ENCODE results near the gene FOXN1. TPM values are rescaled to one million over a fixed set of nuclear protein-coding genes. Genes with fewer than 3 reads are reported as not detected.

FOXN1 gene
- total RNA-seq, 4 donors from 2014 or later, result not detected

GRCh38 chr17:28492352-28493310, 13.5 kb upstream of the FOXN1 start:
- H3K36me3 ChIP-seq, result no peaks in the 10 kb centered on the region
- peaks cover 0 to 3% (median 0%) of the 10 kb centered on the region in 4 donors for H3K9me3 ChIP-seq
- no peak overlapping the region for H3K4me3 ChIP-seq
- TF ChIP-seq CTCF (IDR thresholded peaks at IDR 0.05) (no peak), EP300 (IDR thresholded peaks at IDR 0.05) (no peak), POLR2A (IDR thresholded peaks at IDR 0.05) (no peak)
- no peaks in the 10 kb centered on the region for H3K4me1 ChIP-seq
- 62 to 73% methylated on average over 4 of the region's 4 CpGs for WGBS, 2 donors
- no peak overlapping the region for H3K27ac ChIP-seq
- H3K27me3 ChIP-seq, result peaks cover 0 to 7% of the 10 kb centered on the region in 2 donors
- DNase-seq (ENCODE audit: low spot score in 2 of 2), result no peak

- Histone ChIP-seq H3K4me1 (no peaks in the 10 kb centered on the region), H3K27ac (no peak overlapping the region), H3K36me3 (no peaks in the 10 kb centered on the region), H3K9me3 (peaks cover 0 to 3% (median 0%) of the 10 kb centered on the region in 4 donors), H3K27me3 (peaks cover 0 to 7% of the 10 kb centered on the region in 2 donors), H3K4me3 (no peak overlapping the region)
- 21 to 28% methylated on average over 8 to 9 of the region's 9 CpGs for WGBS, 2 donors
- DNase-seq (ENCODE audit: low spot score in 2 of 2), result no peak
- TF ChIP-seq POLR2A (IDR thresholded peaks at IDR 0.05), result no peak
- no peak for TF ChIP-seq CTCF (IDR thresholded peaks at IDR 0.05)
- no peak for TF ChIP-seq EP300 (IDR thresholded peaks at IDR 0.05)
Observed at GRCh38 chr17:28493460-28493859, 12.7 kb upstream of the FOXN1 start.

GRCh38 chr17:28494445-28495188, 11.5 kb upstream of the FOXN1 start:
- H3K4me1 ChIP-seq, result no peaks in the 10 kb centered on the region
- no peak overlapping the region for H3K4me3 ChIP-seq
- peak; percentile 30 to 58 for DNase-seq (ENCODE audit: low spot score in 2 of 2)
- no peaks in the 10 kb centered on the region for H3K36me3 ChIP-seq
- 34 to 38% methylated on average over 12 to 15 of the region's 15 CpGs for WGBS, 2 donors
- H3K27me3 ChIP-seq, result peaks cover 0 to 7% of the 10 kb centered on the region in 2 donors
- no peak for TF ChIP-seq EP300 (IDR thresholded peaks at IDR 0.05)
- peak; percentile 74 to 82 (median 78) for TF ChIP-seq CTCF (IDR thresholded peaks at IDR 0.05)
- TF ChIP-seq POLR2A (IDR thresholded peaks at IDR 0.05), result no peak
- no peak overlapping the region for H3K27ac ChIP-seq
- H3K9me3 ChIP-seq, result peaks cover 0 to 3% (median 0%) of the 10 kb centered on the region in 4 donors

GRCh38 chr17:28495635-28496034, 10.5 kb upstream of the FOXN1 start:
- peaks cover 0 to 3% (median 0%) of the 10 kb centered on the region in 4 donors for H3K9me3 ChIP-seq

More at GRCh38 chr17:28495635-28496034, 10.5 kb upstream of the FOXN1 start:
- no peak for TF ChIP-seq EP300 (IDR thresholded peaks at IDR 0.05)
- TF ChIP-seq CTCF (IDR thresholded peaks at IDR 0.05), result no peak
- TF ChIP-seq POLR2A (IDR thresholded peaks at IDR 0.05), result no peak
- 85 to 86% methylated on average over 8 of the region's 8 CpGs for WGBS, 2 donors
- no peak for DNase-seq (ENCODE audit: low spot score in 2 of 2)
- Histone ChIP-seq H3K27ac (no peak overlapping the region), H3K4me3 (no peak overlapping the region), H3K36me3 (no peaks in the 10 kb centered on the region), H3K27me3 (peaks cover 0 to 7% of the 10 kb centered on the region in 2 donors), H3K4me1 (no peaks in the 10 kb centered on the region)
